OCI-LY1 (cell line): Measurements from ENCODE around the gene CCRL2.

Experiments used
- EZH2 ChIP-seq: fragments of 200-600 bp; sonication (generic), shearing (Covaris generic); IDR thresholded peaks from 2 replicates; pipeline ENCODE4 v1.8.0; 2017; ENCODE audit warnings: borderline replicate concordance, mixed run types, mild to moderate bottlenecking, antibody characterized with exemption, low read length, moderate library complexity, mixed read lengths
- TF ChIP-seq, protein P1 (sequence below): fragments of 200-600 bp; sonication (generic), shearing (Covaris generic); IDR thresholded peaks from 2 replicates; pipeline ENCODE4 v1.5.1; 2017; ENCODE audit warnings: mild to moderate bottlenecking, antibody characterized with exemption, low read length, moderate library complexity, mixed read lengths

GRCh38 chr3:46386205-46386604, 20.9 kb upstream of the CCRL2 start:
- TF ChIP-seq, protein P1, sequence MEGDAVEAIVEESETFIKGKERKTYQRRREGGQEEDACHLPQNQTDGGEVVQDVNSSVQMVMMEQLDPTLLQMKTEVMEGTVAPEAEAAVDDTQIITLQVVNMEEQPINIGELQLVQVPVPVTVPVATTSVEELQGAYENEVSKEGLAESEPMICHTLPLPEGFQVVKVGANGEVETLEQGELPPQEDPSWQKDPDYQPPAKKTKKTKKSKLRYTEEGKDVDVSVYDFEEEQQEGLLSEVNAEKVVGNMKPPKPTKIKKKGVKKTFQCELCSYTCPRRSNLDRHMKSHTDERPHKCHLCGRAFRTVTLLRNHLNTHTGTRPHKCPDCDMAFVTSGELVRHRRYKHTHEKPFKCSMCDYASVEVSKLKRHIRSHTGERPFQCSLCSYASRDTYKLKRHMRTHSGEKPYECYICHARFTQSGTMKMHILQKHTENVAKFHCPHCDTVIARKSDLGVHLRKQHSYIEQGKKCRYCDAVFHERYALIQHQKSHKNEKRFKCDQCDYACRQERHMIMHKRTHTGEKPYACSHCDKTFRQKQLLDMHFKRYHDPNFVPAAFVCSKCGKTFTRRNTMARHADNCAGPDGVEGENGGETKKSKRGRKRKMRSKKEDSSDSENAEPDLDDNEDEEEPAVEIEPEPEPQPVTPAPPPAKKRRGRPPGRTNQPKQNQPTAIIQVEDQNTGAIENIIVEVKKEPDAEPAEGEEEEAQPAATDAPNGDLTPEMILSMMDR = no peak
- TF ChIP-seq EZH2 = no peak
